Stimulated activated CD8-positive, alpha-beta memory T cell treated with anti-CD3 and anti-CD28 coated beads, Interleukin-12 subunit alpha, Interleukin-12 subunit beta, amount 100 ng/mL, for 24 hours (primary cell): ENCODE data around the gene DBNDD1.
A peak's percentile ranks its signal among the peaks of the same experiment; 100 is the strongest.

Experiments
- DNase-seq: peaks from one replicate; pipeline ENCODE4 v3.0.0-alpha.2; 2020; ENCODE audit errors: extremely low read depth

The DBNDD1 gene

DNA sequence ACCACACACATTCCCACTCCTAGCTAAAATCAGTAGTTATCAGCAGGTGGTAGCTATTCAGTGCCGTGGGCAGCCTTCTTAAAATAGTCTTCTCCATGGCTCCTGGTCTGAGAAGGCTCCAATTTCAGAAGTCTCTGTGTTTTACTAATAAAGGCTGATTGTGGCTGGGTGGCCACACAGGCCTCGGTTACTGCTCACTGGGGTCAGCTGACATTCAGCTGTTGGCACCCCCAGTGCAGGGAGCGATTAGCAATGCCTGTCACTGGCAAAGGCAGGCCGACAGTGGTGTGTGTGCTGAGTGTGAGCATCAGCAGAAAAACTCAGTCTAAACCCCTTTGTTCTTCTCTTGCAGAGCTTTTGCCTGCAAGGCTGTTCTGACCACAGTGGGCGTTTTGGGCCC, 16.6 kb upstream of the DBNDD1 start:
- DNase-seq, result no peak

DNA sequence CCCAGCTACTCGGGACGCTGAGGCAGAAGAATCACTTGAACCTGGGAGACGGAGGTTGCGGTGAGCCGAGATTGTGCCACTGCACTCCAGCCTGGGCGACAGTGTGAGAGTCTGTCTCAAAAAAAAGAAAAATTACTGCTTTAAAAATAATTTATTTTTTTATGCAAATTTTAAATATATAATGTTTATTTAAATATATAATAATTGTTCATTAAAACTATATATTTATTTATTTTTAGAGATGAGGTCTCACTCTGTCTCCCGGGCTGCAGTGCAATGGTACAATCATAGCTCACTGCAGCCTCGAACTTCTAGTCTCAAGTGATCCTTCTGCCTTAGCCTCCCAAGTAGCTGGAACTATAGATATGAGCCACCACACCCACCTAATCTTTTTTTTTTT, 15.2 kb upstream of the DBNDD1 start:
- no peak for DNase-seq

DNA sequence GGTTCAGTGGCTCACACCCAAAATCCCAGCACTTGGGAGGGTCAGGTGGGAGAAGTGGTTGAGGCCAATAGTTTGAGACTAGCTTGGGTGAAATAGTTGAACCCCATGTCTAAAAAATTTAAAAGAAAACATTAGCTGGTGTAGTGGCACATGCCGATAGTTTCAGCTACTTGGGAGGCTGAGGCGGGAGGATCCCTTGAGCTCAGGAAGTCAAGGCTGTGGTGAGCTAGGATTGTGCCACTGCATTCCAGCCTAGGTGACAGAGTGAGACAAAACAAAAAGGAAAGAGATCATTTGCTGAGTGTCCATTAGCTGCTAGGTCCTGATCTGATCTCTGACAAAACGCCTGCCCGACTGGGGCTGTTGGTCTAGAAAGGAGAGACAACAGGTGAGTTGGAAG, 14.1 kb upstream of the DBNDD1 start:
- DNase-seq, result no peak

DNA sequence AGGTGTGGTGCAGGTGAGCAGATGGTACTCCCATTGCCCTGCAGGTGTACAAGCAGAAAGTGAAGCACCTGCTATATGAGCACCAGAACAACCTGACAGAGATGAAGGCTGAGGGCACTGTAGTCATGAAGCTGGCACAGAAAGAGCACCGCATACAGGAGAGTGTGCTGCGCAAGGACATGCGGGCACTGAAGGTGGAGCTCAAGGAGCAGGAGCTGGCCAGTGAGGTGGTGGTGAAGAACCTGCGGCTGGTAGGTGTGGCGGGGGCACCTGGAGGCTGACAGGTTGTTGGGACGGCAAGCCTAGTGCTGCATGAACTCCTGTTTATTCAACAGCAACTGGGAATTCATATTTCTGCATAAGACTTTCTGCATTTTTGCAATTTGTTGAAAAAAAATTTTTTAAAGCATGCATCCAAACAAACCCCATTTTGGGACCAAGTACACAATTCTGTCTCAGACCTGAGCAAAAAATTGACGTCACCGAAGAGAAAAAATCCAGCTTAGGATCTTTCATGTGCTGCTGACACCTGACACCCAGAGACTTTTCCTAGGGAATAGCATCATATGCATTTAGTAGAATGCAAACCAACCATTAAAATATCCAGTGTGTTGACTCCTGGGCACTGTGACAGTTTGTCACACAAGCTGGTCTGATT, 13.5 kb upstream of the DBNDD1 start:
- no peak for DNase-seq

DNA sequence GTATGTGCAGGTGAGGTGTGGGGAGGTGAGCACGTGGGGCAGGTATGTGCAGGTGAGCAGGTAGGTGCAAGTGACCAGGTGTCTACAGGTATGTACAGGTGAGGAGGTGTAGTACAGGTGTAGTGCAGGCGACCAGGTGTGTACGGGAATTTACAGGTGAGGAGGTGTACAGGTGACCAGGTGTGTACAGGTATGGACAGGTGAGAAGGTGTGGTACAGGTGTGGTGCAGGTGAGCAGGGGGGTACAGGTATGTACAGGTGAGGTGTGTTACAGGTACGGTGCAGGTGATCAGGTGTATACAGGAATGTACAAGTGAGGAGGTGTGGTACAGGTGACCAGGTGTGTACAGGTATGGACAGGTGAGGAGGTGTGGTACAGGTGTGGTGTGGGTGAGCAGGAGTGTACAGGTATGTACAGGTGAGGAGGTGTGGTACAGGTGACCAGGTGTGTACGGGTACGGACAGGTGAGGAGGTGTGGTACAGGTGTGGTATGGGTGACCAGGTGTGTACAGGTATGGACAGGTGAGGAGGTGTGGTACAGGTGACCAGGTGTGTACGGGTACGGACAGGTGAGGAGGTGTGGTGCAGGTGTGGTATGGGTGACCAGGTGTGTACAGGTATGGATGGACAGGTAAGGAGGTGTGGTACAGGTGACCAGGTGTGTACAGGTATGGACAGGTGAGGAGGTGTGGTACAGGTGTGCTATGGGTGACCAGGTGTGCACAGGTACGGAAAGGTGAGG, 12.8 kb upstream of the DBNDD1 start:
- no peak for DNase-seq

DNA sequence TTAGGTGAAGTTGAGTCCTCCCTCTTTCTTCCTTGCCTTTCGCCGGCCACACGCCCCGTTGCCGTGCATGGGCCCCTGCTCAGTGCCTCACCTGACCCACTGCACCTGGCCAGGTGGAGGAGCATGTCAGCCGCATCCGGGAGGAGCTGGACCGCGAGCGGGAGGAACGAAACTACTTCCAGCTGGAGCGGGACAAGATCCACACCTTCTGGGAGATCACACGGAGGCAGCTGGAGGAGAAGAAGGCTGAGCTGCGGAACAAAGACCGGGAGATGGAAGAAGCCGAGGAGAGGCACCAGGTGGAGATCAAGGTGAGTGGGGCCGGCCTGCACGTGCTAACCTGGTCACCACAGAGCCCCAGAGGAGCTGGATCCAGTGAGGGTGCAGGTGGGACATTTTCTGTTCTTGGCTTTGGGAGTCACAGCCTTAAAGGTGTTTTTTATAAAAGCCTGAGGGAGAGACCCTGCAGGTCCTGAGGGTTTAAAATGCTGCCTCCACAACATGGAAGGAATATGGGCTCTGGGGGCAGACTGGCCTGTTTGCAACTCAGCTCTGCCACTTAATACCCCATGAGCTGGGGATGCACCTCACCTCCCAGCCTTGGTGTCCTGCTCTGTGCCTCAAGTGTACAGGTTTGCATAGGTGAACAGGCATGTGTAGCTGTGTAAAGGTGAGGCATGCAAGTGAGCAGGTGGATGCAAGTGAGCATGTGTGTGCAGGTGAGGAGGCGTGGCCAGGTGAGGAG, 12.1 kb upstream of the DBNDD1 start:
- DNase-seq, result no peak

DNA sequence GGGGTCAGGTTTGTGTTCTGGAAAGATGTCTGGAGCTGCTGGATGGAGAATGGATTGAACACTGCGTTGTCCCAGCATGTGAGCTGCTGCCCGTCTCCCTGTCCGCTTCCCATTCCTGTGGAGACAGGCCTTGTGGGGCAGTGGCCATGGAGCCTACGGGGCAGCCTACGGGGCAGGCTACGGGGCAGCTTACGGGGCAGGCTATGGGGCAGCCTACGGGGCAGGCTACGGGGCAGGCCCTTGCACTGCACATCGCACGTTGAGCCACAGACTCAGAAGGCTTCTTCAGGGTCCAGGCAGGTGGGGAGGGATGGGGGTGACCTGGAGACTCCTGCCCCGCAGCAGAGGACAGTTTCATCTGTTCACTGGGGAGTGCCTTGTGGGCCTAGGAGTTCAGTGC, 9.7 kb upstream of the DBNDD1 start:
- no peak for DNase-seq

DNA sequence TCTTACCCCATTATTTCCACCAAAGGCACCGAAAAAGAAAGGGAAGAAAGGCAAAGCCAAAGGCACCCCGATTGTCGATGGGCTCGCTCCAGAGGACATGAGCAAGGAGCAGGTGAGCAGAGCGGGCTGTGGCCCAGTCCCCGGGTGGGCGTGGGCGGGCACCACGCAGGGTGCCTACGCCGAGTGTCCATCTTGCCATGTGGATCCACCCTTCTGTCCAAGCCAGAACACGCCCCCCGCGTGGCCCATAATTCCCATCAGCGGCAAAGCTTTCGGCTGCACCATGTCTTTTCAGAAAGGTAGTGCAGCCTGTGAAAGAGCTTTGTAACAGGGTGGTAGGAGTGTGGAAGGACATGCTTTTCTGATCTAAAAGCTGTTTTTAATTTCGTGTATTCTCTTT, 8.4 kb upstream of the DBNDD1 start:
- DNase-seq, result no peak

DNA sequence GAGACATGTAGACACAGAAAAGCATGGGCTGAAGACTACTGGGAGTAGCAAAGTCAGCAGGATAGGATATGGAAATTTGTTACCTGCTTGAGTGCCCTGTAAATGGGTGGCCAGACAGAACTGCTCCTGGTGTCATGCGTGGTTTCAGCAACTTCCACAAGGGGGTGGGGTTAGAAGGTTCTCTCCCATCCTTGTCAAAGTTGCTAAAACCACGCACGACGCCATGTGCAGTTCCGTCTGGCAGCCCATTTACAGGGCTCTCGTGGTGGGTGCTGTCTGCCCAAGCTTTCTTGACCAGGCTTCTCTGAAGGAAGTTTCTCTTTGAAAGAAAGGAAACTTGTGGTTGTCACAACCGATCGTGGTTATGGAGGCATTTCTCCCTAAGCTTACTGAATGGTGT, 6.9 kb upstream of the DBNDD1 start:
- no peak for DNase-seq

DNA sequence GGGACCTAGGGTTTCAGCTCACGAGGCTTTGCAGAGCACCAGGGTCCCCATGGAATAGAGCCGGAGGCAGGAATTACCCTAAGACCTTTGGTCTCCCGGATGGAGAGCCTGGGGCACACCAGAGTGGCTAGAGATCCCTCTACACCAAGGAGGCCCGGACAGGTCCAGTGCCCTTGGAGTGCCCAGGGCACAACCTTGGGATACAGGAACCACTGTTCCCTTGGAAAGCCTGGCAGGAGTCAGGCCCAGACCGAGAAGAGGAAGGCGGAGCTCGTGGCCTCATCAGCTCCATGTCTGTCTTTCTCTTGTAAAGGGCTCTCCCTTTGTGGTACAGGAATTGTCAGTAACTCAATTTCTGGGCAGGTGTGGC, 3.8 kb upstream of the DBNDD1 start:
- no peak for DNase-seq

DNA sequence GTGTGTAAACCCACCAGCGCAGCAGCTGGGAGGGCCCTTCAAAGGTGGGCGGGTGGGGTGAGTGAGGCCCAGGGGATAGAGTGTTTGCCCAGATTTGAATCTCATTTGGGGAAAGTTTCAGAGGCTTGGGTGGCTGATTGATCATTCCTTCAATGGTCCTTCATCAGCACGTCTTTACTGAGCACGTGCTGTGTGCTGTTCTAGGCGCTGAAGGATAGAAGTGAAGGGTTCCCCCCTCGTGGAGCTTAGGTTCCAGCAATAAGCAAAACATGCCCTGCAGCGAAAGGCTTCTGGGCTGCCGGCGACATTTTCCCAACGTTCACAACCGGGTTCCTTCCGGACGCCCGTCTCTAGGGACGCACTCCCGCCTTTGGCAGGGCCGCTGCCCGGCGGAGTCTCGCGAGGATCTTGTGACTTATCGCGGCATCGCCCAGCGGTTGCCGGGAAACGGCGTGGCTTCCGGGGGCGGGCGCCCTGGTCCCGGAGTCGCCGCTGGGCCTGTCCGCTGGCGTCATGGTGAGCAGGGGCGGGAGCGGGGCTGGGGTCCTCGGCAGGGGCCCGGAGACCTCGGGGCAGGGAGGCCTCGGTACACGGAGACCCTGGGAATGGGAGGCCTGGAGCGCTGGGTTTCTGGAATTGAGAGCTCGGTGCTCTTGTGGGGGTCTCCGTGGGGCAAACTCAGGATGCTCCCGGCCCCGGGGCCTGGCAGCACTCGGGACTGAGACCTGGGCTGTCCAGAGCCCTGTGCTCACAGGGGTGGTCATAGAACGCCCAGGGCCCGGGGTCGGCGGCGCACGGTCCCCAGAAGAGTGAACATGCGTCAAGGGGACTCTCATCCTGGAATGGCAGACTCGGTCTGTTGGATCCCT, 3.2 kb upstream of the DBNDD1 start:
- DNase-seq, result peak; percentile 59

DNA sequence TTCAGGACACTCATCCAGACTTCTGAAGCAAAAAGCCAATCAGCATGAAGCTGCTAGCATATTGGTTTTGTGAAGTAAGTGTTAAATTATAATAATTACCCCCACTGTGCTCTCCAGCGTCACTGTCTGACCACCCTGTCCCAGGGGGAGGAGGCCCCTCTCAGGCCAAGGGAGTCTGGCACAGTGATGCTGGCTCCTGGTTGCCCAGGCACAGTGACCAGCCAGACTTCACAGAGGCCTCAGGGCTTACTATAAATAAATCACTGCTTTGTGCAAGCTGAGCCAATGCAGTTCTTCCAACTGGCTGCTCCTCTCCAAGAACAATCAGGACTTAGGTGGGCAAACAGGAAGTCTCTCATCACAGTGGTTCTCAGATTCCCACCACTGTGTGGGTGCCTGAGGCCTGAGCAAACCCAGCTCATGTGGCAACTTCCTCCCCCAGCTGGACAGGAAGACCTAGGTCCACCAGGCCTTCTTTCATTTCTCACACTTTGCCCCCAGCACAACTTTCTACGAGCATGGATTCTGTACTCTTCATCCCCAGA, 1.7 kb upstream of the DBNDD1 start:
- DNase-seq, result no peak

DNA sequence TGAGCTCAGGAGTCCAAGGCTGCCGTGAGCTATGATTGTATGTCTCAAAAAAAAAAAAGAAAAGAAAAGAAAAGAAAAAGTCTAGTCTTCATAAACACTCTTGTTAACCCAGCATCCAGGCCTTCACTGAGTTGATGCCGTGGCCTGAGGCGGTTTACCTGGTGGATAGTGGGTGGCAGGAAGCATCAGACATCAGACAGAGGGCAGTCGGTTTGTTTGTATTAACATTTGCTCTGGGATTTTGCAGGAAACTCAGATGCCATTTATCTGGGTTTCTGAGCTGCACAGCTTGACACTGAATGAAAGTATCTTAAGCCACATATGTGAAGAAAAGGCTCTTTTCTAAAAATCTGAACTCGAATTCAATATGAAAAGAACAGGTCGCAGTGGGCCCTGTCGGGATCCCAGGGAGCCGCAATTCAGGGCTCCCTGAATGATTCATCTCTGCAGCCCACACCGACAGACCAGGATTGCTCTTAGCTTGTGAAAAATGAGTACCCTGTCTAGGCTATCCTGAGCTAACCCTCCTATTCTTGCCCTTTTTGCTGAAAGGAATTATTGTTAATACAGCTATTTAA, 1.1 kb upstream of the DBNDD1 start:
- DNase-seq, result no peak

DNA sequence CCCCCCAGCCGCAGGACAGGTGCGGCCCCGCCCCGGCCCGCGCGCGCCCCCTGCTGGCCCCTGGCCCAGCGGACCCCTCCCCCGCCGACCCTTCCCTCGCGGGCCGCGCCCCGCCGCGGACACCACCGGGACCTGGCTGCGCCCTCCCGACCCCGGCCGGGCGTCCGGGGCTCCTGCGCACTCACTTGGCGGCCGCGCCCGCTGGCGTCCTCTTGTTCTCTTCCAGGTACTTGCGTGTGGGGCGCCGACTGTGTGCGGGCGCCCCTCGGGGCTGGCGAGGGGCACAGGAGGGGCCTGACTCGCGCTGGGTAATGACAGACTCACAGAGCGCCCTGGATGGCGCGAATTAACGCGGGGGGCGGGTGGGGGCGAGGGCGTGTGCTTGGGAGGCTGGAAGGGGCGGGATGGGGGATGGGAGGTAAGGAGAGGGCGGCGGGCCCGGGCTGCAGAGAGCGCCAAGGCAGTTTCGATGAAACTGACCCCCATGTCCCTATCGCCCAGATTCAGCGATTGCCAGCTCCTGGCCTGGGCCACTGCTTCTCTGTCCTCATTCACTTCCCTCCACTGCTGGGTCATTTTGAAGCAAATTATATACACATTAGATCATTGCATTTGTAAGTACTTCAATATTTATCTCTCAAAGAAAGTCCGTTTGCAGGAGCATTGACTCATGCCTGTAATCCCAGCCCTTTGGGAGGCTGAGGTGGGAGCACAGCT, 445 bp upstream of the DBNDD1 start:
- DNase-seq, result no peak

DNA sequence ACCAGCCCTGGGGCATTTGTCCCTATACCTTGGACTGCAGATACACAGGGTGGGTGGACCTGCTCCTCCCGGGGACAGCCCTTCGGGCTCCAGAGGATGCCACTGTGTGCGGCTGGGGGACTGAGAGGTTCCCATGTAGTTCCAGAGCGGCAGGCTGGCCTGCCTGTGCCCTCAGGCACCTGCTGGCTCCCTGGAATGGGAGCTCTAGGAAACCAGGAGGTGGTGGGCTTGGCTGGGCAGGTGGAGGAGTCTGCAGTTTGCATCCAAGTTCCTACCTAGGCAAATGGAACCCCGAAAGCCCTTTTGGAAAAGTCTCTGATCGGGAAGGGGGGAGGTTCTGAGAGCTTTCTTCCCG, 982 bp downstream of the DBNDD1 start:
- no peak for DNase-seq

DNA sequence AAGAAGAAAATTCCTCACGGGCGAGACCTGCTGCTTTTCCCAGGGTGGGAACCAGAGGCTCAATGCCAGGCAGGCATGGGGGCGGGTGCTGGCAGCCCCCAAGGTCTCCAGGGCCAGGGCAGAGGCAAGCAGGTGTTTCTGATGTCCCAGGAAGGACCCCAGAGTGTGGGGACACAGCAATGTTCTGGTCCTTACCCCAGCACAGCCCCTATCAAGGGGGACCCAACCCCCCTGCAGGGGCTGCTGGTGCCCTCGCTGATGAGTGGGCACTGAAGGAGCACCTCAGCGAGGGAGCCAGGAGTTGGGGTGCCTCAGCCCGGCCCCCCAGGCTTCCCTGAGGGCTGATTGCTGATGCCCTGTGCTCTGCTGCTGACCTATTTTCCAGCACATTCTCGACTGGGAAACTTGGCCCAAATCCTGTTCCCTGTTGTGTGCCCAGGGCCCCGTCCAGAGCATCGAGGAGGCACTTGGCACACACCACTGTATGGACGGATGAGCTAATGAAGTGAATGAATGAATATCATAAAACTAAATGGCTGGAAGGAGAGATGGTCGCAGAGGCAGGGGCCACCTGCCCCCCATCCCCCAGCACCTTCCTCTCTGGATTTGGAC, 2.8 kb downstream of the DBNDD1 start:
- DNase-seq, result no peak

DNA sequence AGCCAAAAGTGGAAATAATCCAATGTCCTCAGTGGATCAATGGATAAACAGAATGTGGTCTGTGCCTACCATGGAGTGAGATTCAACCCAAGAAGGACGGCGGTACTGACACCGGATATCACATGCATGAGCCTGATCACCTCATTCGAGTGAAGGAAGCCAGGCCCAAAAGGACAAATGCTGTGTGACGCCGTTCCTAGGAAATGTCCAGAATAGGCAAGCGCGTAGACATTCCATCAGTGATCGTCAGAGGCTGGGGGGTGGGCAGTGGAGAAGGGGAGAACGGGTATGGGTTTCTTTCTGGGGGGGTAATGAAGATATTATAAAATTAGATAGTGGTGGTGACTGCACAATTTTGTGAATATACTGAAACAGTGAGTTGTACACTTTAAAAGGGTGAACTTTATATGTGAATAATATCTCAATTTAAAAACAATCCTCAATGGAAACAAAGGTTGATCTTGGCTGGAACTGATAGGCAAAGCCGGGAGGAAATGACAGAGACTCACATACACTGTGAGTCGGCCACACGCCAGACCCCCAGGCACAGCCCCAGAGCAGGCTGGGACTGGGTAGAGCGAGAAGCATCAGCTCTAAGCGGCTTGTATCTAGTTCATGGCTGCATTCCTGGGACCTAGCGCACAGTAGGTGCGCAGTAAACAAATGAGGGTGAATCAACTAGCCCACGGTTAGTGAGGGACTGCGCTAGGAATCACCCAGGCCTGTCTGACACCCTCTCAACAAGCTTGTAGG, 3.5 kb downstream of the DBNDD1 start:
- DNase-seq, result no peak

DNA sequence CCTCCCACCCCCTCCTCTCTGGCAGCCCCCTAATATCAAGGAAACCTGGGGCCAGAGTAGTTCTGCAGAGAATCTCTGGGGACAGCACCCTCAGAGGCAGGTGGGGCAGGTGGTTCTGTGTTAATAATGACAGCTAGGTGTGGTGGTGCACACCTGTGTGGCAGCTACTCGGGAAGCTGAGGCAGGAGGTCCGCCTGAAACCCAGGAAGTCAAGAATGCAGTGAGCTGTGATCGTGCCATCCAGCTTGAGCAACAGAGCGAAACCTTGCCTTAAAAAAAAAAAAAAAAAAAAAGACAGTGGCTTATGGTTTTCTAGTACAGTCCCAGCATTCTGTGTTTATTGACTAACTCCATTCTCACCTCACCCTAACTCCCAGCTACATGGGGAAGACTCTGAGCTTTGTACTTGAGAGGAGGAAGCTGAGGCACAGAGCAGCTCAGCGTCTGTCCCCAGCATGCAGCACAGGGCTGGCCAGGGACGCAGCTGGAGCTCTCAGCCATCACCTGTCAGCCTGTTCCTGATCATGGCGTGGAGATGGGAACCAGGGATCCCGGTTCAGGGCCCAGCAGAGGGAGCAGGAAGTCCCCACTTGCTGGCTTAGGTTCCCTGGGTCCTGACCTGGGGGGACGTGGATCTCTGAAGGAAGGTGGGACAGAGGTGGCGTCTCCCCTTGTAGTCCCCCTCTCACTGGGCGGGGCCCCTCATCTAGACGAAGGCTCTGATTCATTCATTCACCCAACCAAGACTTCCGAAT, 6.1 kb downstream of the DBNDD1 start:
- no peak for DNase-seq

DNA sequence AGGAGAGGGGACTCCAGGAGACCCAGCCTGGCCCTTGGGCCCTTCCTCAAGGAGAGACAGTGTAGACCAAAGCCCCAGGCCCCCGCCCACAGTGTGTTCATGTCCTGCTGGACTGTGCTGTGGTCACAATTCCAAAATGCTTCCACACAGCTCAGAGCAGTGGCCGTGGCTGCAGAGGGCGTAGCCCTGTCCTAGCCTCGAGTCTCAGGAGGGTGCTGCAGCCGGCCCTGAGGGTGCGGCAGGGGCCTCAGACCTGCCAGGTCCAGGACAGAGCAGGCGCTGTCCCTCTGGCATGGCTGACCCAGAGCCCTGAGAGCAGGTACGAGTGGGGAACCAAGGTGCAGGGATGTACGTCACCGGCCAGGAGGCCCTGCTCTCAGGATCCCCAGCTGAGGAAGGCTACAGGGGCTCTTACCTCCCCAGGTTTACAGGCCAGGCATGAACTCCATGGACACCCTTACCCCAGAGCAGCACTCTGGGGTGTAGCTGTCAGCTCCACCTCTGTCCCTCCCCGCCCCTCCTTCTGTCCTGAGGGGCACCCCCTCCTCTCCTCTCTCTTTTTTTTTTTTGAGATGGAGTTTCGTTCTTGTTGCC, 7.3 kb downstream of the DBNDD1 start:
- no peak for DNase-seq
